ENCODE measurements around the gene DUSP9.

DUSP9 gene

GRCh38 chrX:153622661-153623309, 24.2 kb upstream of the DUSP9 start:
- no peaks in the 10 kb centered on the region for H3K36me3 ChIP-seq (ENCODE audit: control insufficient read depth, insufficient read depth, low read length)
- no peak for DNase-seq
- no peaks in the 10 kb centered on the region for H3K27me3 ChIP-seq (replicated peaks; ENCODE audit: control insufficient read depth, insufficient read depth, low read length, poor library complexity, severe bottlenecking)
- no peaks in the 10 kb centered on the region for H3K4me1 ChIP-seq (ENCODE audit: control insufficient read depth, insufficient read depth, low read length, poor library complexity, severe bottlenecking)
- H3K9me3 ChIP-seq (ENCODE audit: control insufficient read depth, low read length): no peaks in the 10 kb centered on the region
- H3K27ac ChIP-seq (ENCODE audit: insufficient read depth, low read length, poor library complexity, severe bottlenecking): no peak overlapping the region
- H3K4me3 ChIP-seq (ENCODE audit: insufficient read depth, low read depth, low read length, poor library complexity, severe bottlenecking): no peak overlapping the region

DNA sequence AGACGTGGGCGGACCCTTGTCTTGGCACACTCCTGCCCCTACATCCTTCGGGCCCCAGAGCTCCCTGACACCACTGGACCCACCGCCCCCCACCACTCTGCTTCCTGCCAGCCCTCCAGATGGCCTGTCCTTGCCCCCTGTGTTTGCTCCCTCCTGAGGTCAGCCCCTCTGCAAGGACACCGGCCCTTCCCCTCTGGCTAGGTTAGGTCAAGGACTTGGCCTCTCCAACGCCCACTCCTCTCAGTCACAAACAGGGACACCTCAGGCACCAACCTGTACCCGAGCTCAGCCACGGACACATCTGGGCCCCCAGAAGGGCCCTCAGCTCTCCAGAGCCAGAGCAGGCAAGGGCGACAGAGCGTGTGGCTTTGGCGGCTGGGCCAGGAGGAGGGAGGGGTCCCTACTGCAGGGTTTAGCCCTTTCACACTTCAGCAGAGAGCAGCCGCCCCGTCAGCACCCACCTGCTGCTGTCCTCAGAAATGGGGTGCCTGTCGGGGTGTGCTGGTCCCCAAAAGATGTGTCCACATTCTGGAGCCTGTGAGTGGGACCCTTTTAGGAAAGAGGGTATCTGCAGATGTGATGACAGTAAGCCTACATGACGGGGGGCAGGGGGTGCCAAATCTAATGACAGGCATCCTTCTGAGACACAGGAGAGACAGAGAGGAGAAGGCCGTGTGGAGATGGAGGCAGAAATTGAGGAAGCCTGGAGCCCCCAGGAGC, 23.5 kb upstream of the DUSP9 start:
- no peak overlapping the region for H3K4me3 ChIP-seq (ENCODE audit: insufficient read depth, low read depth, low read length, poor library complexity, severe bottlenecking)
- no peak for DNase-seq
- H3K36me3 ChIP-seq (ENCODE audit: control insufficient read depth, insufficient read depth, low read length): no peaks in the 10 kb centered on the region
- no peak overlapping the region for H3K27ac ChIP-seq (ENCODE audit: insufficient read depth, low read length, poor library complexity, severe bottlenecking)
- no peaks in the 10 kb centered on the region for H3K4me1 ChIP-seq (ENCODE audit: control insufficient read depth, insufficient read depth, low read length, poor library complexity, severe bottlenecking)
- H3K27me3 ChIP-seq (replicated peaks; ENCODE audit: control insufficient read depth, insufficient read depth, low read length, poor library complexity, severe bottlenecking): no peaks in the 10 kb centered on the region
- no peaks in the 10 kb centered on the region for H3K9me3 ChIP-seq (ENCODE audit: control insufficient read depth, low read length)

DNA sequence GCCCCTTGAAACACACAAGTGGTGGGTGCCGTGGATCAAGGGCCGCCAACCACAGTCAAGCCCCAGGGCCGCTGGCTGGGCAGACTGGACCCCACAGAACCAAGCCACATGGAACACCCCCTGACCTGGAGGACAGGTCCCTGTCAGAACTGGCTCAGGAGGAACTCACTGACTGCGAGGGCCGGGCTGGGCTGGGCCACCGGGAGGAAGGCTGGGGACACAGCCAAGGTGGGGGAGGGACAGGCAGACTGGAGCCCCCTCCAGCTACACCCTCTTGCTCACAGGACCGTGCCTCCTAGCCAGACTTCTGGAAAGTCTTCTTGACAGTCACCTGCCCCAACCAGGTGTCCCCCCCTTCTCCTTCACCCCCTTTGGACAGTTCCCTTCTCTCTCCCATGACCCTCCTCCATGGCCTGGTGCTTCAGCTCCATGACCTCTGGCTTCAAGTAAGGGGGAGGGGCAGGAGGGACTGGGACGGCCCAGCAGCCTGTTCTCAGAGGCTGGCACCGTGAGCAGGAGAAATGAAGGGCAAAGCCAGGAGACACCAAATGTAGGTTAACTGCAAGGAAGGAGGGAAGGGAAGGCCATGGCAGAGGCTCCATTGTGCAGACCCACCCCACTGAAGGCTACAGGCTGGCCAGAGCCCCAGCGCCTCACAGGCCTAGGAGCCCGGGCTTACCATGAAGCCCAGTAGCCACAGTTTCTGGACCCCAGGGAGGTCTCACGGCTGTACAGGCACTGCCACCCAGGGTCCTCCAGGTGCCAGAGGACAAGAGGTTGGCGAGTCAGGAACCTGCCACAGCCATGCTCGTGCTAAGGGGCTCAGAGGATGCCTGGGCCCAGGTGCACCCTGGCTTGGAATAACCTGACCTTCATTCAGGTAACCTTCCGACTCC, 22.6 kb upstream of the DUSP9 start:
- no peaks in the 10 kb centered on the region for H3K4me1 ChIP-seq (ENCODE audit: control insufficient read depth, insufficient read depth, low read length, poor library complexity, severe bottlenecking)
- H3K9me3 ChIP-seq (ENCODE audit: control insufficient read depth, low read length): no peaks in the 10 kb centered on the region
- no peaks in the 10 kb centered on the region for H3K36me3 ChIP-seq (ENCODE audit: control insufficient read depth, insufficient read depth, low read length)
- DNase-seq: no peak
- no peak overlapping the region for H3K27ac ChIP-seq (ENCODE audit: insufficient read depth, low read length, poor library complexity, severe bottlenecking)
- H3K27me3 ChIP-seq (replicated peaks; ENCODE audit: control insufficient read depth, insufficient read depth, low read length, poor library complexity, severe bottlenecking): no peaks in the 10 kb centered on the region
- no peak overlapping the region for H3K4me3 ChIP-seq (ENCODE audit: insufficient read depth, low read depth, low read length, poor library complexity, severe bottlenecking)

DNA sequence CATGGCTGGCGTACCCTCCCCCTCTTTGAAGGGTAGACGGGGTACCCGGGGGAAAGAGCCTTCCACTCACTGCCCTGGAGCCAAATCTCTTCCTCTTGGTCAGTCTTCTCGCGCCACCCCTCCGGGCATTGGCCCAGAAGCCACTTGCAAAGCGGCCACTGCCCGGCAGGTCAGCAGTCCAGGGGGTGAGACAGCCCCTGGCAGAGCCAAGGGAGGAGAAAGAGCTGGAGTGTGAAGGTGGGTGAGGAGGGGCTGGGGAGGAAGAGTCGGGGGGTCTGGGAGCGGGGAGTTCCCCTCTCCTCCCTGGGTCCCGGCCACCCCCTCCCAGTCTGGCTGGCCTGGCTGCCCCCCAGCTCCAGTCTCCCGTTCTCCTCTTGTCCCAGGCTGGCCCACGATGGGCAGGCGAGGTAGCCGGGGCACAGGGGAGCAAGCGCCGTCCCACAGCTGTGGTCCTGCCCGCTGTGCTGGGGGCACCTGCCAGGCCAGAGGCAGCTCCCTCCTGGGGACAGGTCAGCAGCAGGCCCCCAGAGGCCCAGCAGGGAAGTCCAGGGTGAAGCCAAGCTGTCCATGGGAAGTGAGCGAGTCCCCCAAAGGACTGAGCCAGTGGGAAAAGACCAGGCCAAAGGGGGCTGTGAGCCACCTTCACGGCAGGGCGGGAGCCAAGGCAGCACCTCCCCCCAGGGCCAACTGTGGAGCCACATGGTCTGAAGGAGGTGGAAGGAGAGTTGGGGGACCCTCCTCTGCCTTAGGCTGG, 21.6 kb upstream of the DUSP9 start:
- Histone ChIP-seq H3K36me3 (ENCODE audit: control insufficient read depth, insufficient read depth, low read length) (no peaks in the 10 kb centered on the region), H3K27me3 (replicated peaks; ENCODE audit: control insufficient read depth, insufficient read depth, low read length, poor library complexity, severe bottlenecking) (no peaks in the 10 kb centered on the region), H3K4me3 (ENCODE audit: insufficient read depth, low read depth, low read length, poor library complexity, severe bottlenecking) (no peak overlapping the region), H3K4me1 (ENCODE audit: control insufficient read depth, insufficient read depth, low read length, poor library complexity, severe bottlenecking) (no peaks in the 10 kb centered on the region), H3K9me3 (ENCODE audit: control insufficient read depth, low read length) (no peaks in the 10 kb centered on the region), H3K27ac (ENCODE audit: insufficient read depth, low read length, poor library complexity, severe bottlenecking) (no peak overlapping the region)
- DNase-seq: no peak

GRCh38 chrX:153626025-153626633, 20.9 kb upstream of the DUSP9 start:
- Histone ChIP-seq H3K9me3 (ENCODE audit: control insufficient read depth, low read length) (no peaks in the 10 kb centered on the region), H3K4me3 (ENCODE audit: insufficient read depth, low read depth, low read length, poor library complexity, severe bottlenecking) (no peak overlapping the region), H3K27ac (ENCODE audit: insufficient read depth, low read length, poor library complexity, severe bottlenecking) (no peak overlapping the region), H3K4me1 (ENCODE audit: control insufficient read depth, insufficient read depth, low read length, poor library complexity, severe bottlenecking) (no peaks in the 10 kb centered on the region), H3K27me3 (replicated peaks; ENCODE audit: control insufficient read depth, insufficient read depth, low read length, poor library complexity, severe bottlenecking) (no peaks in the 10 kb centered on the region), H3K36me3 (ENCODE audit: control insufficient read depth, insufficient read depth, low read length) (no peaks in the 10 kb centered on the region)
- DNase-seq: no peak

DNA sequence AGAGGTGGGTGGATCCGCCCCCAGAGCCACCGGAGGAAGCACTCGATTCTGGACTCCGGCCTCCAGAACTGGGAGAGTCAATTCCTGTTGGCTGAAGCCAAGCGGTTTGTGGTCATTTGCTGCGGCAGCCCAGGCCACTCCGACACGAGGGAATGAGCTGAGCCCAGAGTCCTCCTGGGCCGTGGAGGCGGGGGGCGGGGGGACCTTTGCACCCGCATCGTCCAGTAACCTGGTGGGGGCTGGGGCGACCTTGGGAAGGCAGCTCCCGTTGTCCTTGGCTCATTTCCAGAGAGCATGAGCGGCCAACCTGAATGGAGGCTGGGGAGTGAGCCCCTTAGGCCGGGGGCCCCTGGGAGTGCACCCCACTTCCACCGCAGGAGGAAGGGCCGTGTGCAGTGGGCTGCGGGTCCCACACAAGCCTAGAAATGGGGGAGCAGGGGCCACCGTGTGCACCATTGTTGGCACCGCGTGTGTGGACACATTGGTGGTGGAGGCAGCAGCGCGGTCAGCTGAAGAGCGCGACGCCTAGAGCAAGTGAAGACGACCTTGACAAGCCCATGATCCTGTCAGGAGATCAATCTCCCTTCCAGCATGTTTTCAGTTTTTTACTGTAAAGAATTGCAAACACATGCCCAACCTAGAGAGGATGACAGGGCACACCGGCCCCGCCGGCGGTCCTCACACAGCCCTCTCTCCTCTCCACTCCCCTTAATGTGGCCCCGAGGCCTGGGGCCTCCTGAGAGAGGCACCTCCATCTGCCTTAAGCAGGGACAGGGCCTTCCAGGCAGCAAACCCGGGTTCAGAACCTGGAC, 19.9 kb upstream of the DUSP9 start:
- no peaks in the 10 kb centered on the region for H3K27me3 ChIP-seq (replicated peaks; ENCODE audit: control insufficient read depth, insufficient read depth, low read length, poor library complexity, severe bottlenecking)
- no peak overlapping the region for H3K4me3 ChIP-seq (ENCODE audit: insufficient read depth, low read depth, low read length, poor library complexity, severe bottlenecking)
- no peaks in the 10 kb centered on the region for H3K9me3 ChIP-seq (ENCODE audit: control insufficient read depth, low read length)
- H3K36me3 ChIP-seq (ENCODE audit: control insufficient read depth, insufficient read depth, low read length): no peaks in the 10 kb centered on the region
- no peak overlapping the region for H3K27ac ChIP-seq (ENCODE audit: insufficient read depth, low read length, poor library complexity, severe bottlenecking)
- DNase-seq: no peak
- no peaks in the 10 kb centered on the region for H3K4me1 ChIP-seq (ENCODE audit: control insufficient read depth, insufficient read depth, low read length, poor library complexity, severe bottlenecking)

DNA sequence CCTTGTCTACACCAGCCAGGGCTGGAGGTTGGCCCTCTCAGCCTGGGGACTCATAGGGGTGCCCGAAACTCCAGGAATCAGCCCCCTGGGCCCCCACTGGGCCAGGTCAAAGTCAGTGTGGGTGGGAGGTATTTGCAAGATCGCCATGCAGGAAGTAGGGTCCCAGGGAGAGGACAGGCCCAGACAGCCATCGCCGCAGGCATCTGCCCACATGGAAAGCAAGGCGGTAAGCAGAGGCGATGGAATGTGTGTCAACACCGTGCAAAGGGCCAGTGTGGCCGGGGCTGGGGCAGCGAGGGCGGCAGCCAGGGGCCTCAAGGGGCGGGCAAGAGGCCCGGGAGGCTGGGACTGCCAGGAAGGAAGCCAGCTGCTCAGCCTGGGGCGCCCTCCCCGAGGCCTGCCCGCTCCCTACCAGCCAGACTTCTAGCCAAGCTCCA, 19.3 kb upstream of the DUSP9 start:
- H3K4me1 ChIP-seq (ENCODE audit: control insufficient read depth, insufficient read depth, low read length, poor library complexity, severe bottlenecking): no peaks in the 10 kb centered on the region
- no peak for DNase-seq
- H3K9me3 ChIP-seq (ENCODE audit: control insufficient read depth, low read length): no peaks in the 10 kb centered on the region
- no peak overlapping the region for H3K4me3 ChIP-seq (ENCODE audit: insufficient read depth, low read depth, low read length, poor library complexity, severe bottlenecking)
- no peaks in the 10 kb centered on the region for H3K27me3 ChIP-seq (replicated peaks; ENCODE audit: control insufficient read depth, insufficient read depth, low read length, poor library complexity, severe bottlenecking)
- no peaks in the 10 kb centered on the region for H3K36me3 ChIP-seq (ENCODE audit: control insufficient read depth, insufficient read depth, low read length)
- H3K27ac ChIP-seq (ENCODE audit: insufficient read depth, low read length, poor library complexity, severe bottlenecking): no peak overlapping the region

DNA sequence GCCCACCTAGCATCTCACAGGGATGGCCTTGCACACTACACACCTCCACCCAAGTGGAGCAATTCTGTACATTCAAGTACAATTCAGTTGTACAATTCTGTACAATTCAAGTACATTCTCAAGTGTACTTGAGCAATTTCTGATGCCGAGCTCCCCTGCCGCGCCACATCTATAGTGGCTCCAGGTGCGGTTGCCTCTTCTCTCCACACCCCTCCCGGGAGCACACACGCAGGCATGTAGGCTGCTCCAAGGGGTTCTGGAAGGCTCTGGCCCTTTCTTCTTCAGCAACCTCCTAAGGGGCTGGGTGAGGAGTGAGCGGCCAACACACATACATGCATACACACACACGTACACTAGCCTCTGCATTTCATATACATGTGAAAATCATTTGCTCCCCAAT, 18.9 kb upstream of the DUSP9 start:
- H3K36me3 ChIP-seq (ENCODE audit: control insufficient read depth, insufficient read depth, low read length): no peaks in the 10 kb centered on the region
- no peak for DNase-seq
- no peak overlapping the region for H3K27ac ChIP-seq (ENCODE audit: insufficient read depth, low read length, poor library complexity, severe bottlenecking)
- no peak overlapping the region for H3K4me3 ChIP-seq (ENCODE audit: insufficient read depth, low read depth, low read length, poor library complexity, severe bottlenecking)
- no peaks in the 10 kb centered on the region for H3K9me3 ChIP-seq (ENCODE audit: control insufficient read depth, low read length)
- no peaks in the 10 kb centered on the region for H3K4me1 ChIP-seq (ENCODE audit: control insufficient read depth, insufficient read depth, low read length, poor library complexity, severe bottlenecking)
- H3K27me3 ChIP-seq (replicated peaks; ENCODE audit: control insufficient read depth, insufficient read depth, low read length, poor library complexity, severe bottlenecking): no peaks in the 10 kb centered on the region

DNA sequence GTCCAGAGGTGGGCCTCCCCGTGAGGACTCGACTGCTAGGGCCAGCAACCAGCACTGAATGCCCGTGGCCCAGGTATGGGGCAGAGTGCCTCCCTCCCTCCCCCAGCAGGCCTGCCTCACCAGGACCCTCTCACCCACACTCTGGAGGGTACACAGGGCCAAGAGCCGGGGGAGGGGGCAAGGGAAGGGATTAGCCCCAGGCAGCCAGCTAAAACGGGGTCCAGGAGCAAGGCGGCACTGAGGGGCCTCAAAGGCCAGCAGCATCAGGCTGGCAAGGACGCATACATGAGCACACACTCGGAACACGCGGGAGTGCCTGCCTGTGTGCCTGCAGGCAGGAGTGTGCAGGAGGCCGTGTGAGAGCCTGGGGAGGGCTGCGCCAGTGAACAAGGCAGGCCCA, 18.3 kb upstream of the DUSP9 start:
- no peak for DNase-seq
- Histone ChIP-seq H3K9me3 (ENCODE audit: control insufficient read depth, low read length) (no peaks in the 10 kb centered on the region), H3K4me1 (ENCODE audit: control insufficient read depth, insufficient read depth, low read length, poor library complexity, severe bottlenecking) (no peaks in the 10 kb centered on the region), H3K4me3 (ENCODE audit: insufficient read depth, low read depth, low read length, poor library complexity, severe bottlenecking) (no peak overlapping the region), H3K27me3 (replicated peaks; ENCODE audit: control insufficient read depth, insufficient read depth, low read length, poor library complexity, severe bottlenecking) (no peaks in the 10 kb centered on the region), H3K27ac (ENCODE audit: insufficient read depth, low read length, poor library complexity, severe bottlenecking) (no peak overlapping the region), H3K36me3 (ENCODE audit: control insufficient read depth, insufficient read depth, low read length) (no peaks in the 10 kb centered on the region)

Measured in effector memory CD4-positive, alpha-beta T cell (primary cell).